Keratinocyte (primary cell): ENCODE measurements around the gene SEMA4D. TPM values are rescaled to one million over a fixed set of nuclear protein-coding genes. Genes with fewer than 3 reads are reported as not detected.

Source experiments
- DNase-seq: peaks from one replicate; pipeline ENCODE4 v3.0.0-alpha.2; 2011; ENCODE audit warnings: low read depth, missing footprints, low spot score
- FAIRE-seq: peaks from 2 replicates; lab custom pipeline; 2011; peaks lifted over from hg19 to GRCh38; lab: Jason Lieb, UNC
- H2AFZ ChIP-seq: 2 replicates; pipeline ENCODE4 v1.6.0; 2012; ENCODE audit warnings: low read length, control low read depth, inconsistent platforms; ENCODE audit not compliant: control insufficient read depth
- H3K27ac ChIP-seq: 2 replicates; pipeline ENCODE4 v1.5.1; 2011; ENCODE audit warnings: low read length; ENCODE audit not compliant: control insufficient read depth, insufficient read depth
- H3K27me3 ChIP-seq: 3 replicates; pipeline ENCODE4 v1.6.0; 2011; ENCODE audit warnings: low read length; ENCODE audit not compliant: control insufficient read depth, insufficient read depth; ENCODE audit errors: extremely low read depth
- H3K36me3 ChIP-seq, 2 experiments: 2 replicates in 1 of 2; 3 replicates in 1 of 2; pipeline ENCODE4 v1.5.1; 2011; ENCODE audit warnings: low read length in 2 of 2, mild to moderate bottlenecking in 1 of 2; ENCODE audit not compliant: control insufficient read depth in 2 of 2, insufficient read depth in 2 of 2; ENCODE audit errors: extremely low read depth in 1 of 2
- H3K4me1 ChIP-seq: 3 replicates; pipeline ENCODE4 v1.5.1; 2011; ENCODE audit warnings: low read length; ENCODE audit not compliant: control insufficient read depth, insufficient read depth; ENCODE audit errors: extremely low read depth
- H3K4me2 ChIP-seq: 3 replicates; pipeline ENCODE4 v1.6.0; 2011; ENCODE audit warnings: low read depth, low read length; ENCODE audit not compliant: control insufficient read depth, insufficient read depth; ENCODE audit errors: extremely low read depth
- H3K4me3 ChIP-seq, 3 experiments: fragments of 200-600 bp in 1 of 3; sonication (generic) in 1 of 3; 2 replicates in 2 of 3; 3 replicates in 1 of 3; pipeline ENCODE4 v1.5.1; 2011 to 2016; ENCODE audit warnings: low read length in 3 of 3, mild to moderate bottlenecking in 3 of 3, control low read depth in 2 of 3, inconsistent platforms in 1 of 3, low read depth in 1 of 3, mixed read lengths in 1 of 3, mixed run types in 1 of 3, moderate library complexity in 1 of 3; ENCODE audit not compliant: control insufficient read depth in 2 of 3, insufficient read depth in 2 of 3; ENCODE audit errors: extremely low read depth in 1 of 3
- H3K79me2 ChIP-seq: 2 replicates; pipeline ENCODE4 v1.6.0; 2012; ENCODE audit warnings: low read length; ENCODE audit not compliant: control insufficient read depth, insufficient read depth
- H3K9ac ChIP-seq: 3 replicates; pipeline ENCODE4 v1.6.0; 2011; ENCODE audit warnings: low read length; ENCODE audit not compliant: control insufficient read depth, insufficient read depth; ENCODE audit errors: extremely low read depth
- H3K9me1 ChIP-seq: 3 replicates; pipeline ENCODE4 v1.6.0; 2011; ENCODE audit warnings: low read length; ENCODE audit not compliant: control insufficient read depth, insufficient read depth; ENCODE audit errors: extremely low read depth
- H3K9me3 ChIP-seq: 2 replicates; pipeline ENCODE4 v1.5.1; 2012; ENCODE audit warnings: low read depth, low read length; ENCODE audit not compliant: control insufficient read depth
- H4K20me1 ChIP-seq: 3 replicates; pipeline ENCODE4 v1.6.0; 2011; ENCODE audit warnings: low read length; ENCODE audit not compliant: control insufficient read depth, insufficient read depth; ENCODE audit errors: extremely low read depth
- CTCF ChIP-seq, 3 experiments: IDR thresholded peaks in 1 of 3; conservative IDR thresholded peaks in 1 of 3; optimal IDR thresholded peaks in 1 of 3; 2 replicates in 2 of 3; 3 replicates in 1 of 3; pipeline versions ENCODE3 to v1.5.1; 2011; ENCODE audit warnings: low read length in 3 of 3, mild to moderate bottlenecking in 3 of 3, moderate library complexity in 2 of 3, control low read depth in 1 of 3, inconsistent platforms in 1 of 3; ENCODE audit not compliant: insufficient read depth in 2 of 3; ENCODE audit errors: extremely low read depth in 1 of 3
- EZH2 ChIP-seq: IDR thresholded peaks from one replicate; pipeline ENCODE4 v1.6.1; 2012; ENCODE audit warnings: inconsistent platforms, mild to moderate bottlenecking, low read length, moderate library complexity
- dilution Hi-C: fragments of 300-500 bp; cut with MboI; formaldehyde crosslinking; loops from one replicate; pipeline ENCODE4 v1.7.0; 2020; ENCODE audit warnings: low sequenced_read_pairs; ENCODE audit not compliant: extremely low pct_ligation_motif_present
- polyA plus RNA-seq, 5 experiments: library from polyadenylated mRNA; depleted of rRNA in 3 of 5; stranded (reverse) in 3 of 5; stranded (forward) in 1 of 5; unstranded in 1 of 5; fragments of >200 nt; gene quantifications; 1 replicate in 1 of 5; 2 replicates in 3 of 5; 3 replicates in 1 of 5; pipeline versions ENCODE4 v1.2.1 to v1.2.3, GENCODE V29; 2011 to 2012; ENCODE audit warnings: missing spikeins in 2 of 5, low read depth in 1 of 5, low replicate concordance in 1 of 5

The SEMA4D gene
- polyA plus RNA-seq, 1 donor (not counting 4 experiments of a cell fraction or from before 2014, with no cell fraction given), result 0.43 TPM

DNA sequence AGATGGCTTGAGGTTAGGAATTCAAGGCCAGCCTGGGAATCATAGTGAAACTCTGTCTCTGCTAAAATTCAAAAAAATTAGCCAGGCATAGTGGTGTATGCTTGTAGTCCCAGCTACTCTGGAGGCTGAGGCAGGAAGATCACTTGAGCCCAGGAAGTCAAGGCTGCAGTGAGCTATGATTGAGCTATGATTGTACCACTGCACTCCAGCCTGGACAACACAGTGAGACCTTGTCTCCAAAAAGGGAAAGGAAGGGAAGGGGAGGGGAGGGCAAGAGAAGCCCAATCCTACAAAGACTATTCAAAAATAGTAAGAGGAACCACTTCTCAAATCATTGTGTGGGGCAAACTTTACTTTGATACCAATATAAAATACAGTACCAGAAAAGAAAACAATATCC, 11.2 kb downstream of the SEMA4D start:
- no peaks in the 10 kb centered on the region for H3K79me2 ChIP-seq
- DNase-seq, result no peak
- no peak for TF ChIP-seq EZH2
- no peak for TF ChIP-seq CTCF (optimal IDR thresholded peaks at IDR 0.05 in 1 of 3, IDR thresholded peaks at IDR 0.05 in 1 of 3, conservative IDR thresholded peaks at IDR 0.05 in 1 of 3; ENCODE audit: extremely low read depth in 1 of 3, insufficient read depth in 2 of 3, low read length in 3 of 3)
- no peaks in the 10 kb centered on the region for H3K36me3 ChIP-seq
- H2AFZ ChIP-seq, result no peak overlapping the region
- H3K9me1 ChIP-seq, result no peaks in the 10 kb centered on the region
- no peak overlapping the region for H3K4me2 ChIP-seq
- H3K27ac ChIP-seq, result no peak overlapping the region
- no peak for FAIRE-seq
- no peaks in the 10 kb centered on the region for H4K20me1 ChIP-seq
- no peaks in the 10 kb centered on the region for H3K9me3 ChIP-seq
- dilution Hi-C loops, result no loop called here
- no peaks in the 10 kb centered on the region for H3K4me1 ChIP-seq
- no peak overlapping the region for H3K4me3 ChIP-seq
- H3K9ac ChIP-seq, result no peak overlapping the region
- H3K27me3 ChIP-seq, result no peaks in the 10 kb centered on the region

GRCh38 chr9:89484475-89485404, 13.2 kb downstream of the SEMA4D start:
- H3K36me3 ChIP-seq, result no peaks in the 10 kb centered on the region
- no peaks in the 10 kb centered on the region for H3K4me1 ChIP-seq
- H3K4me2 ChIP-seq, result no peak overlapping the region
- H4K20me1 ChIP-seq, result no peaks in the 10 kb centered on the region
- H3K9me3 ChIP-seq, result no peaks in the 10 kb centered on the region
- no peaks in the 10 kb centered on the region for H3K27me3 ChIP-seq
- no peak overlapping the region for H3K9ac ChIP-seq
- H3K27ac ChIP-seq, result no peak overlapping the region
- H2AFZ ChIP-seq, result no peak overlapping the region
- no peak overlapping the region for H3K4me3 ChIP-seq
- DNase-seq (no peak), FAIRE-seq (no peak)
- no peaks in the 10 kb centered on the region for H3K9me1 ChIP-seq
- dilution Hi-C loops, result no loop called here
- H3K79me2 ChIP-seq, result no peaks in the 10 kb centered on the region
- no peak for TF ChIP-seq CTCF (optimal IDR thresholded peaks at IDR 0.05 in 1 of 3, IDR thresholded peaks at IDR 0.05 in 1 of 3, conservative IDR thresholded peaks at IDR 0.05 in 1 of 3; ENCODE audit: extremely low read depth in 1 of 3, insufficient read depth in 2 of 3, low read length in 3 of 3)
- no peak for TF ChIP-seq EZH2
